NCI-H446 treated with DMSO at 0.1 percent for 48 hours (cell line): ENCODE results near the gene CLGN.
"Not testable (repeated sequence)": the region's sequence is repeated elsewhere in the genome, so short reads cannot be mapped to it uniquely, and the experiment has no call there.

ENCODE experiments used
- DNase-seq: peaks from one replicate; lab custom pipeline; 2025; lab: John Stamatoyannopoulos, UW

The CLGN gene, protein sequence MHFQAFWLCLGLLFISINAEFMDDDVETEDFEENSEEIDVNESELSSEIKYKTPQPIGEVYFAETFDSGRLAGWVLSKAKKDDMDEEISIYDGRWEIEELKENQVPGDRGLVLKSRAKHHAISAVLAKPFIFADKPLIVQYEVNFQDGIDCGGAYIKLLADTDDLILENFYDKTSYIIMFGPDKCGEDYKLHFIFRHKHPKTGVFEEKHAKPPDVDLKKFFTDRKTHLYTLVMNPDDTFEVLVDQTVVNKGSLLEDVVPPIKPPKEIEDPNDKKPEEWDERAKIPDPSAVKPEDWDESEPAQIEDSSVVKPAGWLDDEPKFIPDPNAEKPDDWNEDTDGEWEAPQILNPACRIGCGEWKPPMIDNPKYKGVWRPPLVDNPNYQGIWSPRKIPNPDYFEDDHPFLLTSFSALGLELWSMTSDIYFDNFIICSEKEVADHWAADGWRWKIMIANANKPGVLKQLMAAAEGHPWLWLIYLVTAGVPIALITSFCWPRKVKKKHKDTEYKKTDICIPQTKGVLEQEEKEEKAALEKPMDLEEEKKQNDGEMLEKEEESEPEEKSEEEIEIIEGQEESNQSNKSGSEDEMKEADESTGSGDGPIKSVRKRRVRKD

DNA sequence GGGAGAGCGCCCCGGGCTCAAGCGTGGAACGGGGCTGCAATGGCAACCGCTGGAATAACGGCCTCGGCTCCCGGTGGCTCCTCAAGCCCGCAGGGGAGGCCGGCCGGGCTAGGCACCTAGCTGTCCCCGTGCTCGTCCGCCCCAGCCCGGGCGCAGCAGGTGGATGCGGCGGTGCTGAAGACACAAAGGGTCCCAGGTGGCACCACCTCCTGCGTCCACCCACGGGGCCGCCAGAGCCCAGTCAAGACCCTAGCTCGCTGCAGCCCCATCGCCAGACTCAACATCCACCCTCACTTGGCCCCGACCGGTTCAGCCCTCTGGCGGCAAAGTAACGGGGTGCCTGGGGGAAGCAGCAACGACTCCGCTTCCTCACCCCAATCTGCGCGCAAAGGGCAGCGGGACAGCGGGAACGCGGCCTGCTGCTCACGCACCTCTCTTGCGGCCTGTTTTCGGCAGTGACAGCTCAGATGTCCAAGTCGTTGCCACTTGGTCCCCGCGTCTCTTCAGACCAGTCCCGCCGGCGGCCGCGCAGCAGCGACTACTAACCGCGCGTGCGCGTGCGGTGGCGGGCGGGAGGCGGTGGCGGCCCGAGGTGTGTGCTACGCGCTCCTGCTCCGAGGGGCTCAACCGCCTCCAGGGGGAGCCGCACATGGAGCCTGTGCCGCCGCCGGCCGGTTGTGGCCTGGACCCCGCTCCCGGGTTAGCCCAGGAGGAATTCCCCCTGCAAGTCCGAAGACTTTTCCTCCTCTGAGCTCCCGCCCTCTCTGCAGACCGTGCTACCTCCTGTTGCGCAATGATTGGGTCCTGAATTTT lies at the start of gene CLGN:
TSS of gene CLGN (minus strand) at position 543 of the 813 bp plus-strand sequence. CDS start 14,570 bp downstream, outside the sequence.
- peak; percentile 58 for DNase-seq

- no peak for DNase-seq
Measured at GRCh38 chr4:140472156-140472555, 44.7 kb upstream of the CLGN start.

- no peak for DNase-seq
Measured at GRCh38 chr4:140469791-140470733, 42.6 kb upstream of the CLGN start.

- no peak for DNase-seq
Measured at GRCh38 chr4:140466146-140466545, 38.7 kb upstream of the CLGN start.

- no peak for DNase-seq
Measured at GRCh38 chr4:140463614-140464013, 36.2 kb upstream of the CLGN start.

GRCh38 chr4:140463182-140463581 lies 35.7 kb upstream of the CLGN start:
- DNase-seq: no peak

GRCh38 chr4:140450352-140450751 lies 22.9 kb upstream of the CLGN start:
- DNase-seq: no peak

DNA sequence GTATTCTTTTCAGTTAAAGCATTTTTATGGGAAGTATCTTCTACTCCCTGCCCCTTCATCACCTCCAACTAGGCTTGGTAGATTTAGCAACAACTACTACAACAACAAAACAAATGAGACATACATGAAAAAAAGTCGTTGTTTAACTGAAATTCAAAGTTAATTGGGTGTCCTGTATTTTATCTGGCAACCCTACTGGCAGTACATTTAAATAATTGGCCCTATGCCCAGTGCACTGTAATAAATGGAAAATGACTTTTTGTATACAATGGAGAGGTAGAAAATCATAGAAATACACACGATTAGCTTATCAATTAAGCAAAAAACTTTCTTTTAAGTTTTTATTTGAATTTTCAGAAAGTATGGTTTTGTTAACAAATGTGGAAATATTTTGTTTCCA lies 21.4 kb upstream of the CLGN start:
- no peak for DNase-seq

DNA sequence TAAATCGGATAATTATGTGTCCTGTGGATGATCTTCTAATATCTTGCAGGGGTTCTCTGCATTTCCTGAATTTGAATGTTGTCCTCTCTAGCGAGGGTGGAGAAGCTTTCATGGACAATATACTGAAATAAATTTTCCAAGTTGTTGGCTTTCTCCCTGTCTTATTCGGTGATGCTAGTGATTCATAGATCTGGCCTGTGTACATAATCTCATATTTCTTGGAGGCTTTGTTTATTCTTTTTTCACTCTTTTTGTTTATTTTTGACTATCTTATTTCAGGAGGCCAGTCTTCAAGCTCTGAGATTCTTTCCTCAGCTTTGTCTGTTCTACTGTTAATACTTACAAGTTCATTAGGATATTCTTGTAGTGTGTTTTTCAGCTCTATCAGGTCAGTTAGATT lies 20.7 kb upstream of the CLGN start:
- no peak for DNase-seq

GRCh38 chr4:140444347-140444746 lies 16.9 kb upstream of the CLGN start:
- DNase-seq: not testable (repeated sequence)

DNA sequence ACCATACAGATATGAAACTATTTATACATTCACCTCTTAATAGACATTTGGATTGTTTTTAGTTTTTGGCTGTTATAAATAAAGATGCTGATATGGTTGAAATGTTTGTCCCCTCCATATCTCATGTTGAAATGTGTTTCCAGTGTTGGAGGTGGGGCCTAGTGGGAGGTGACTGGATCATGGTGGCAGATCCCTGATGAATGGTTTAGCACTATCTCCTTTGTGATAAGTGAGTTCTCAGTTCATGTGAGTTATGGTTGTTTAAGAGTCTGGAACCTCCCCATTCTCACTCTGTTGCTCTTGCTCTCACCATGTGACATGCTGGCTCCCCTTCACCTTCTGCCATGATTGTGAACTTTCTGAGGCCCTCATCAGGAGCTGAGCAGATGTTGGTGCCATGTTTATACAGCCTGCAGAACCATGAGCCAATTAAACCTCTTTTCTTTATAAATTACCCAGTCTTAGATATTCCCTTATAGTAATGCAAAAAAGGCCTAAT lies 12.2 kb upstream of the CLGN start:
- no peak for DNase-seq

GRCh38 chr4:140427919-140428471 lies 547 bp upstream of the CLGN start:
- no peak for DNase-seq

DNA sequence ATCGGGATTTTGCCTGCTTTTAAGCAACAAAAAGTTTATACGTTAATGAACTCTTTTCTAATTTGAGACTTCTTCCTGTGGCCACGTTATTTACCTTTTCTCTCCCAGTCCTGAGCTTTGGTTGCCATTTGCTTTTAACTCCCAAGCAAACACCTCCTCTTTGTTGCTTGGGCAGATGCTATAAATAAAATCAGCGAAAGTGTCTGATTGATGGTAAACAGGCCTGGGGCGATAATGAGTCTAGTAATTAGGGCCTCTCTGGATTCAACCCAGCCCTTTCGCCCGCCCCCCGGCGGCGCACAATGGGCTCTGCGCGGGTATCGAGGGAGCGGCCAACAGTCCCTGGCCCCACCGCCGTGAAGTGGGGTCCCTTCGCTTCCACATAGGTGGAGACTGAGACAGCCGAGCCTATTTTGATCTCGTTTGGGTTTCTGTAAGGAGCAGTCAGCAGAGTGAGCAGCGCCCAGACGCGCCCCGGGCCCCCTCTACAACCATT lies 790 bp downstream of the CLGN start:
- DNase-seq: no peak

GRCh38 chr4:140423106-140423505 lies 4.3 kb downstream of the CLGN start:
- DNase-seq: no peak

GRCh38 chr4:140413130-140413969 lies 14.1 kb downstream of the CLGN start:
- DNase-seq: not testable (repeated sequence)

GRCh38 chr4:140408974-140409373 lies 18.5 kb downstream of the CLGN start:
- no peak for DNase-seq

- no peak for DNase-seq
Measured at GRCh38 chr4:140406292-140406691, 21.2 kb downstream of the CLGN start.

GRCh38 chr4:140400111-140400510 lies 27.3 kb downstream of the CLGN start:
- DNase-seq: no peak

- DNase-seq: no peak
Measured at GRCh38 chr4:140395668-140396067, 31.8 kb downstream of the CLGN start.

- DNase-seq: no peak
Measured at GRCh38 chr4:140388015-140388414, 39.4 kb downstream of the CLGN start.
